GM20000 (cell line): ENCODE data around the gene PLPP3.

Experiments
- DNase-seq: peaks from one replicate; pipeline ENCODE4 v3.0.0; 2012; ENCODE audit warnings: low spot score
- TF ChIP-seq, protein P1 (sequence below): IDR thresholded peaks from 2 replicates; pipeline ENCODE4 v1.5.1; 2012; ENCODE audit warnings: mild to moderate bottlenecking, control low read depth; ENCODE audit errors: extremely low read depth, missing control alignments

The PLPP3 gene

DNA sequence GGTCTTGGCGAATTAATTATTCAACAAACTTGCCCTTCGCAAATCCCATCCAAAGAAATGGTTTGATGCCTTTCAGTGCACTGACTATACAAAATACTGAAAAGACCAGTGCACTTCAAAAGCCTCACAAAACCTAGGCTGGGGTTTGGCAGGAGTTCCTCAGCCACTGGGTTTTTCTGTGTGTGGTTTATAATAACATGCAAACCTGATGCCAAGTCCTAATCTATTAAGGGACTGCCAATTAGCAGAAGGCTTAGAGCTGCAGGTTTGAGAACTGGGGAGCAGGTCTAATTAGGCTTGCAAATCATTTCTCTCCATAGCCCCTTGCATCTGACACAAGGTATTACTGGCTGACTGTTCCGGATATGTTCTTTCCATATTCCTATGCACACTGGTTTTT, 27.7 kb downstream of the PLPP3 start:
- no peak for DNase-seq
- TF ChIP-seq, protein P1, sequence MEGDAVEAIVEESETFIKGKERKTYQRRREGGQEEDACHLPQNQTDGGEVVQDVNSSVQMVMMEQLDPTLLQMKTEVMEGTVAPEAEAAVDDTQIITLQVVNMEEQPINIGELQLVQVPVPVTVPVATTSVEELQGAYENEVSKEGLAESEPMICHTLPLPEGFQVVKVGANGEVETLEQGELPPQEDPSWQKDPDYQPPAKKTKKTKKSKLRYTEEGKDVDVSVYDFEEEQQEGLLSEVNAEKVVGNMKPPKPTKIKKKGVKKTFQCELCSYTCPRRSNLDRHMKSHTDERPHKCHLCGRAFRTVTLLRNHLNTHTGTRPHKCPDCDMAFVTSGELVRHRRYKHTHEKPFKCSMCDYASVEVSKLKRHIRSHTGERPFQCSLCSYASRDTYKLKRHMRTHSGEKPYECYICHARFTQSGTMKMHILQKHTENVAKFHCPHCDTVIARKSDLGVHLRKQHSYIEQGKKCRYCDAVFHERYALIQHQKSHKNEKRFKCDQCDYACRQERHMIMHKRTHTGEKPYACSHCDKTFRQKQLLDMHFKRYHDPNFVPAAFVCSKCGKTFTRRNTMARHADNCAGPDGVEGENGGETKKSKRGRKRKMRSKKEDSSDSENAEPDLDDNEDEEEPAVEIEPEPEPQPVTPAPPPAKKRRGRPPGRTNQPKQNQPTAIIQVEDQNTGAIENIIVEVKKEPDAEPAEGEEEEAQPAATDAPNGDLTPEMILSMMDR = no peak

DNA sequence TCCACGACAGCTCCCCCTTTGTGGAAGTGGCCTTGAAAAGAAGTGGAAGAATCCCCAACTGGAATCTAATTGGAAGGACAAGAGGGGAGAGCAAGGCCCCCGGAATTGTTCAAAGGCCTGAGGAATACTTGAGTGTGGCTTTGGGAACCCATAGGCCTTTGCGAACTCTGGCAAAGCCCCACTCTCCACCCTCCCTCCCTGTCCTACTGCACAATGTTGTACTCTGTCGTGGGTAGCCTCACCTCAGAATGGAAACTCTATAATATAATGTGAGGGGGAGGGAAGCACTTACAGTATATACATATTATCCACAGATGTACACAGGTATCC, 28.5 kb downstream of the PLPP3 start:
- no peak for DNase-seq
- TF ChIP-seq, protein P1 = no peak

- TF ChIP-seq, protein P1 = no peak
- DNase-seq = no peak
Measured at GRCh38 chr1:56550138-56550858, 29.1 kb downstream of the PLPP3 start.

DNA sequence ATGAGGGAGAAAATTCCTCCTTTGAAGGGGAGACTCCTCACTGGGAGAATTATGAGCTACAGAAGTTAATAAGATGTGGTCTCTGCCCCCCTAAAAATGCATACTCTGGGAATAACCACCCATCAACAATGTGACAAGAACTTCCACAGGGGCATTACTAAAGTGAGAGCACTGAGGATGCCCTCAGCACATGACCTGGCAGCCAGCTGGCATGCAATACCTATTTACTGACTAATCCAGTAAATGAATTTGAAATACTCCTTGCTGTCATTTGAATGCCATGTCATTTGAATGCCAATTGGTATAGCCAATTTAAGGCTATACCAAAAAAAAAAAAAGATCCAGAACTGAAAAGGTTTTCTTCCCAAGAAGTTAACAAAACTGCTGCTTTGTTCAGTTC, 30.8 kb downstream of the PLPP3 start:
- no peak for DNase-seq
- TF ChIP-seq, protein P1 = no peak

GRCh38 chr1:56547977-56548376, 31.4 kb downstream of the PLPP3 start:
- DNase-seq = no peak
- TF ChIP-seq, protein P1 = no peak

DNA sequence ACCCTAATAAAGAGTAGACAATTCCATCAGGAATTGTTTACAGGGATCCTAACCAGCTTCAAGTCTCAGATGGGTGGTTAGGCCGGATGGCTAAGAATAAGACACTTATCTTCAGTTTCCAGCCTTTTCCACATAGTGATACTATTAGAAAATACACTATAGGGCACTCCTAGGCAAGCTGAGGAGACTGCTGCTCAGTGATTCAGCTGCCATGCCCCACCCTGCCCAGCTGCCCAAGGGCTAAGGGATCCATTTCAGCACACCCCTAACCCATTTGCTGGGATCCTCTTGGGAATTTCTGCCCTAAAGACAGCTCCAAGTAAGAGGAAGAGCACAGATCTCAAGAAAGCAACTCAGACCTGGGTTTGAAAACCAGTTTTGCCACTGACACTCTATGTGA, 31.9 kb downstream of the PLPP3 start:
- TF ChIP-seq, protein P1 = no peak
- DNase-seq = no peak

- no peak for DNase-seq
- TF ChIP-seq, protein P1 = no peak
Measured at GRCh38 chr1:56545711-56546110, 33.7 kb downstream of the PLPP3 start.
